Measurements from ENCODE around the gene CAVIN3.

The CAVIN3 gene

GRCh38 chr11:6362185-6362872 is 42.0 kb upstream of the CAVIN3 start:
- ATAC-seq = no peak
- TF ChIP-seq TOX (CRISPR knock-in tag; IDR thresholded peaks at IDR 0.05; ENCODE audit: borderline replicate concordance) = no peak
- TF ChIP-seq ZFP3 (CRISPR knock-in tag; IDR thresholded peaks at IDR 0.05) = no peak
- TF ChIP-seq SNAI2 (CRISPR knock-in tag; IDR thresholded peaks at IDR 0.05) = no peak
- TF ChIP-seq RARB (CRISPR knock-in tag; IDR thresholded peaks at IDR 0.05) = no peak
- no peak for TF ChIP-seq TSHZ2 (CRISPR knock-in tag; IDR thresholded peaks at IDR 0.05)
- TF ChIP-seq ARNTL (CRISPR knock-in tag; IDR thresholded peaks at IDR 0.05; ENCODE audit: borderline replicate concordance, low read depth) = no peak
- TF ChIP-seq BACH2 (CRISPR knock-in tag; IDR thresholded peaks at IDR 0.05; ENCODE audit: borderline replicate concordance) = no peak
- no peak for TF ChIP-seq PATZ1 (CRISPR knock-in tag; IDR thresholded peaks at IDR 0.05; ENCODE audit: borderline replicate concordance)
- TF ChIP-seq ZNF565 (CRISPR knock-in tag; conservative IDR thresholded peaks at IDR 0.05; ENCODE audit: low read depth) = no peak
- no peak for TF ChIP-seq ZFP30 (CRISPR knock-in tag; IDR thresholded peaks at IDR 0.05)
- no peak for TF ChIP-seq ZNF70 (CRISPR knock-in tag; IDR thresholded peaks at IDR 0.05)
- no peak for TF ChIP-seq PPARA (CRISPR knock-in tag; IDR thresholded peaks at IDR 0.05; ENCODE audit: borderline replicate concordance)
- no peak for TF ChIP-seq ZC3H10 (CRISPR knock-in tag; IDR thresholded peaks at IDR 0.05)
- no peak for TF ChIP-seq ISL1 (CRISPR knock-in tag; IDR thresholded peaks at IDR 0.05)
- TF ChIP-seq OSR1 (CRISPR knock-in tag; IDR thresholded peaks at IDR 0.05) = no peak
- TF ChIP-seq ESRRG (CRISPR knock-in tag; IDR thresholded peaks at IDR 0.05) = no peak
- no peak for TF ChIP-seq CREB5 (CRISPR knock-in tag; IDR thresholded peaks at IDR 0.05; ENCODE audit: low read depth)
- no peak for TF ChIP-seq CSDC2 (CRISPR knock-in tag; IDR thresholded peaks at IDR 0.05)

GRCh38 chr11:6360183-6360582 is 39.9 kb upstream of the CAVIN3 start:
- no peak for TF ChIP-seq ARNTL (CRISPR knock-in tag; IDR thresholded peaks at IDR 0.05; ENCODE audit: borderline replicate concordance, low read depth)
- TF ChIP-seq OSR1 (CRISPR knock-in tag; IDR thresholded peaks at IDR 0.05) = no peak
- TF ChIP-seq TCF4 (CRISPR knock-in tag; IDR thresholded peaks at IDR 0.05; ENCODE audit: borderline replicate concordance) = no peak
- TF ChIP-seq ISL1 (CRISPR knock-in tag; IDR thresholded peaks at IDR 0.05) = no peak
- TF ChIP-seq ZFP30 (CRISPR knock-in tag; IDR thresholded peaks at IDR 0.05) = no peak
- TF ChIP-seq CREB5 (CRISPR knock-in tag; IDR thresholded peaks at IDR 0.05; ENCODE audit: low read depth) = no peak
- no peak for TF ChIP-seq ZNF70 (CRISPR knock-in tag; IDR thresholded peaks at IDR 0.05)
- TF ChIP-seq POU6F1 (CRISPR knock-in tag; IDR thresholded peaks at IDR 0.05; ENCODE audit: borderline replicate concordance, low read depth) = no peak
- no peak for TF ChIP-seq TOX (CRISPR knock-in tag; IDR thresholded peaks at IDR 0.05; ENCODE audit: borderline replicate concordance)
- no peak for ATAC-seq

- ATAC-seq = peak; percentile 55; the same call in 2 of the 3 replicates
- no peak for TF ChIP-seq ZNF565 (CRISPR knock-in tag; conservative IDR thresholded peaks at IDR 0.05; ENCODE audit: low read depth)
- no peak for TF ChIP-seq SNAI2 (CRISPR knock-in tag; IDR thresholded peaks at IDR 0.05)
These were observed 36.9 kb upstream of the CAVIN3 start for GRCh38 chr11:6357222-6357621.

Data from SK-N-SH treated with all-trans-retinoic acid at 6 μM for 48 hours (cell line).